ENCODE measurements around the gene TMCC3.
A peak's percentile ranks its signal among the peaks of the same experiment; 100 is the strongest.
"Not testable (repeated sequence)": the region's sequence is repeated elsewhere in the genome, so short reads cannot be mapped to it uniquely, and the experiment has no call there.

TMCC3 gene

GRCh38 chr12:94650143-94651056 lies at the start of gene TMCC3:
Gene TMCC3 (minus strand): TSS chr12:94650557. CDS start chr12:94650430, 127 bp downstream.
- DNase-seq = no peak

DNA sequence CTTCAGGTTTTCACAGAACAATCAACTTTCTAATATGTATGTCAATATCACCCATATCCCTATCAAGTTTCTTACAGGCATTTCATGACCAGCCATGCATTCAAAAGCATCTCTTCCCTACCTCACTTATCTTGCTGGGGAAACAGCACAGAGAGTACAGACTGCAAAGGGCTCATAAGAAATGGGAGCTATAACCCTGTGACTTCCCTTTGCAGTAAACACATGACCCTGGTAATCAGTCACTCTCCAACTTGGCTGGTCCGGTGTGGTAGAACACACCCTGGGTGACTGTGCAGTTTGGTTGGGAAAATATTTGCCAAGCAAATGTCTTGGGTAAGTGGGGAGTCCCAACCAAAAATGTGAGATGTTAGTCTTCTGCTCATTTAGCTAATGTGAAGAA lies 49.4 kb upstream of the TMCC3 start:
- no peak for DNase-seq

GRCh38 chr12:94698578-94698977 lies 48.2 kb upstream of the TMCC3 start:
- DNase-seq = no peak

- no peak for DNase-seq
Measured at GRCh38 chr12:94697631-94698030, 47.3 kb upstream of the TMCC3 start.

DNA sequence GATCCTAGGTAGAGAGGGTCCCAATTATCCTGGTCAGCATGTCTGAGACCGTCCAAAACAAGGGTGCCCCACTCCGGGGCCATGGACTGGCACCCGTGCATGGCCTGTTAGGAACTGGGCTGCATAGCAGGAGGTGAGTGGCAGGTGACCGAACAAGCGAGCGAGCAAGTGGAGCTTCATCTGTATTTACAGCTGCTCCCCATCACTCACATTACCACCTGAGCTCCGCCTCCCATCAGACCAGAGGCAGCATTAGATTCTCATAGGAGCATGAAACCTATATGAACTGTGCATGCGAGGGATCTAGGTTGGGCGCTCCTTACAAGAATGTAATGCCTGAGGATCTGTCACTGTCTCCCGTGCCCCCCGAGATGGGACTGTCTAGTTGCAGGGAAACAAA lies 44.4 kb upstream of the TMCC3 start:
- no peak for DNase-seq

- DNase-seq = not testable (repeated sequence)
Measured at GRCh38 chr12:94692826-94693225, 42.5 kb upstream of the TMCC3 start.

- DNase-seq = no peak
Measured at GRCh38 chr12:94690198-94690771, 39.9 kb upstream of the TMCC3 start.

DNA sequence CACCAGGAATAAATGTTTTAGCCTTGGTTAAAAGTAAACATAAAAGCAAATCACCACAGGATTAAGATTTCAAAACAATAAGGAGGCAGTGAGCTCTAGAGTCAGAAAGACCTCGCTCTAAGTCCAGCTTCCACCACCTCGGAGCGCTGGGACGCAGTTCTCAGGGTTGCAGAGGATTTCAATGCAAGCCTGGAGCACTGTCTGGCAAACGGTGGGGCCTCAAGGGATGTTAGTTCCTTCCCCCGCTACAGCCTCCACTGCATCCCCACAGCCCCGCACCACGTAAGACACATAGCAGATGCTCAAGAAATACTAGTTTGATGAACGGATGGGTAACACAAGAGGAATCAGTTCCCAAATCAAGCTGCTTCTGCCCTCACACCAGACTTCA lies 39.3 kb upstream of the TMCC3 start:
- no peak for DNase-seq

DNA sequence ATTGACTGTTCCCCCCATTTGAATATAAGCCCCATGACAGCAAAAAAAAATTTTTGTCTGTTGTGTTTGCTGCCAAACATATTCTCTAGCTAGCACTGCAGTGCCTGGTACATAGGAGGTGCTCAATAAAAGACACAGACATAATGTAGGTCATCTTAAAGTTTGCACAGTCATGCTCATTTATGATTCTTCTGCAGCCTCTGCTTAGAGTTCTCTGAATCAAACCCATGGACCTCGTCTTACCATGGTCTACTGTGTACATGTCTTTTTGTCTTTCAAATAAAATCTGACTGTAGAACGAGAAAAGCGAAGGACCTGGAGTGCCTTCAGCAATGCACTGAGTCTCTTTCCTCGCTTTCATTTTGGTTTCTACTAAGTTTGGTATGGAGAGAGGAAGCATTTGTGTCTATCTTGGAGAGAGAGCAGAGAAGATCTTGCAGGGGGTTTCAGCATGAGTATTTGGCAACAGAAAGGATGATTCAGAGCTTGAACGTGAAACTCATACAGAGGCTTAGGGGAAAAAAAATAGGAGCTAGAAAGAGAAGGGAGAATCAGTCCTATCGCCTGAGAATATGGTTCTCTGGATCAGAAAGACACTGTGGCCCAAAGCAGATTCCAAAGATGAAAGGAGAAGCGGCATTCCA lies 38.8 kb upstream of the TMCC3 start:
- DNase-seq = no peak

- no peak for DNase-seq
Measured at GRCh38 chr12:94687891-94688290, 37.5 kb upstream of the TMCC3 start.

DNA sequence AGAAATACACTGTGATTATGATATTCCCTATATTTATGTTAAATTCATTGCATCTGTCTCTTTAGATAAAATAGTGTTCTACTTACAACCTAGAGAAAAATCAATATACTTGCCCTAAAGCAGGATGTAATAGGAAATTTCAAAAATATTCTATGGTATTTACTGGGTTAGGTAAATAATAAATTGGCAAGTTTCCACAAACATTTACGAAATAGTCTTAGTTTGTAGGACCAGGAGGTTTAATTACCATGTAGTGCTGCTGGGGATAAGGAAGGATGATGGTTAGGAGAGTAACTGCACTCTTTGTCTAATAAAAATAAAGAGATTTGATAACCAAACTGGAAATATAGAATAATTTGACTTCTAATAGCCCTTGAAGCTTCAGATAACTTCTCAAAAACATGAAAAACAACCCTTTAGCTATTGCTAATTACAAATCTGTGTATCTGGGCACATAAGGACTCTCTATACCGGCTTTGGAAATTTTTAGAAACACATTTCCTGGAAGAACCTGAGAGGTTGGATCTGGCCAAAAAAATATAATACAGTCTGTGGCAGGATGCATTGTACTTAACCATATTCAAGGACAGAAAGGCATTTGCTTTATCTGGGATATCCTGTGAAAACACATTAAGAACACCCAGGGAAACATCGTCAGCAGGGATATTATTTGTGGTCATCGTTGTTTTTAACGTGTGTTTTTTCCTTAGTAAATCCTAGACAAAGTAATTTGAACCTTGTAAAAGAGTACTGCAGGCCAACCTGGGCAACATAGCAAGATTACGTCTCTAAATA lies 36.7 kb upstream of the TMCC3 start:
- no peak for DNase-seq

DNA sequence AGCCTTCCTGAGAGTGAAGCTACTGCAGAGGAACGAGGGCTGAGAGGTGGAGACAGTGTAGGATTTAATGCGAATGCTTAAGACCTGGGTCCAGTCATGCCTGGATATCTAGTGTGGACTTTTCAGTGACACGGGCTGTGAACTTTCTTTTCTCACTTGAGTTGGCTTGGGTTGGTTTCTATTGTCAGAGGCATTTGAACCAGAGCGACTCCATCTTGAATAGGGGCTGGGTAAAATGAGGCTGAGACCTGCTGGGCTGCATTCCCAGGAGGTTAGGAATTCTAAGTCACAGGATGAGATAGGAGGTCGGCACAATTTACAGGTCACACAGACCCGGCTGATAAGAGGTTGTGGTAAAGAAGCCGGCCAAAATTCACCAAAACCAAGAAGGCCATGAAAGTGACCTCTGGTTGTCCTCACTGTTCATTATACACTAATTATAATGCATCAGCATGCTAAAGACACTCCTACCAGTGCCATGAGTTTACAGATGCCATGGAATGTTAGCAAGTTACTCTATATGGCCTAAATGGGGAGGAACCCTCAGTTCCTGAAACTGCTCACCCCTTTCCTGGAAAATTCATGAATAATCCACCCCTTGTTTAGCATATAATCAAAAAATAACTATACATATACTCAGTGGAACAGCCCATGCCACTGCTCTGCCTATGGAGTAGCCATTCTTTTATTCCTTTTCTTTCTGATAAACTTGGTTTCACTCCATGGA lies 34.2 kb upstream of the TMCC3 start:
- no peak for DNase-seq

- DNase-seq = no peak
Measured at GRCh38 chr12:94679554-94680195, 29.3 kb upstream of the TMCC3 start.

- DNase-seq = no peak
Measured at GRCh38 chr12:94678849-94679248, 28.5 kb upstream of the TMCC3 start.

DNA sequence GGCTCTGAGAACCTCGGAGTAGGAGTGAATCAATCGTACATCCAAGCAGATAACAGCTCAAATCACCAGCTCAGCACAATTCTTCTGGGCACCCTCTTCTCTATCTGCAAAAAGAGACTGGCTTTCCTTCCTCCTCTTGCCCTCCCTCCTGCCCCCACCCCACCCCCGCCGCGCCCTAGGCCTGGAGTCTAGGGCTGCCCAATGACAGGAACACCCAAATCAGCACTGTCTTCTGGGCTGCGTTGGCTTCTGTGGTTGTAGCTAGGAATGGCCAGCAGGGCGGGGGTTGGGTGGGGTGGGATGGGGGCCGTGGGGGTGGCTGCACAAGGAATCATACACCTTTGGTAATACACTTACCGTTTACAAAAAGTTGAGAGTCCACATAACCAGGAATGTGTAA lies 28.0 kb upstream of the TMCC3 start:
- DNase-seq = no peak

DNA sequence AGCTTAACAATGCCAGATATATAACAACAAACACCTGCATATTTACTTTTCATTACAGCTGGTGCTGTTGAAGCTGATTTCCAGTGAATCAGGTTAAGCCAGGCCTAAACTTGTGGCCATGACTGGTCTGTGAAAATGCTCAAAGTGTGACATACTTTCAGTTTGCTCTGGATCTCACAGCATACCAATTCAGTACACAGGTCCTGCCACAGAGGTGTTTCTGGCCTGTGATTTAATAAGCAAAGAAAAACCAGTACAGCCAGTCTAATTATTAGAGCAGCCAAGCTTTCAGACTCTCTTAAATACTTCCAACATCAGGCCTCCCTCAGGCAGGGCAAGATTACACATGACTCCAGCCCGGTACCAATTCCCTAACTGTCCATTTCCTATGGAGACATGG lies 27.4 kb upstream of the TMCC3 start:
- DNase-seq = no peak

GRCh38 chr12:94676922-94677321 lies 26.6 kb upstream of the TMCC3 start:
- no peak for DNase-seq

DNA sequence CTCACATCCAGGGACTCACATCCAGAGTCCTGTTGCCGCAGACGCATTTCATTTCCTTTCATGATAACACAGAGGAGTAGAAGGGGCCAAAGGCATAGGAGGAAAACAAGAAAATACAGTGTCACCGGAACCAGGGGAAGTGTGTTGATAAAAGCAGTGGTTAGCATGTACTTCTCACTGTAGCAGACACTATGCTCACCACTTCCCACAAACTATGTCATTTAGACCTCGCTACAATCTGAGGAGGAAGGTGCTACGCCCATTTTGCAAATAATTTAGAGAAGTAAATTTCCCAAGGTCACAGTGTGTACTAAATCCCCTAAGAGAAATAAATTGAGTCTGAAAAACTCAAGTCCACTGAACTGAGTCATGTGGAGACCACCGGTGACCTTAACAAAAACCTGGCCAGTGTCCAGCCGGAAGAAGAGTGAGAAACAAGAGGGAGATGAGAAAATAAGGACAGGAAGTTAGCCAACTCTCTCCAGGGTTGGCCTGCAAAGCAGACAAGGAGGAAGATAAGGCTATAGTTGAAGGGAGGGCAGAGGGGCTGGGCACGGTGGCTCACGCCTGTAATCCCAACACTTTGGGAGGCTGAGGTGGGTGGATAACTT lies 25.8 kb upstream of the TMCC3 start:
- no peak for DNase-seq

DNA sequence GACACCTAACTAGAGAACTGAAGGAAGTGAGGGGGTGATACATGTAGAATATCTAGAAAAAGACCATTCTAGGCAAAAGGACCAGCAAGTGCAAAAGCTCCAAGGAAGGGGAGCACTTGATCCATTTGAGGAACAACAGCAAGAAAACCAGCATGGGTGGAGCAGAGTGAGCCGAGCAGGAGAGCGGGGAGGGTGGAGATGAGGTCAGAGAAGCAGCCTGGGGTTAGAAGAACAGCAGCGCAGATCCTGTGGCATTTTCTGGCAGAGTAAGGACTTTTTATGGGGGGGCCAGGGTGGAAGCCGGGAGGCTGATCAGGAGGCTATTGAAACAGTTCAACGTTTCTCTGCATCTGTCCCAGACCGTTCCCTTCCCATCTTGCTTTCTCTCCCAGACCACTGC lies 24.5 kb upstream of the TMCC3 start:
- no peak for DNase-seq

DNA sequence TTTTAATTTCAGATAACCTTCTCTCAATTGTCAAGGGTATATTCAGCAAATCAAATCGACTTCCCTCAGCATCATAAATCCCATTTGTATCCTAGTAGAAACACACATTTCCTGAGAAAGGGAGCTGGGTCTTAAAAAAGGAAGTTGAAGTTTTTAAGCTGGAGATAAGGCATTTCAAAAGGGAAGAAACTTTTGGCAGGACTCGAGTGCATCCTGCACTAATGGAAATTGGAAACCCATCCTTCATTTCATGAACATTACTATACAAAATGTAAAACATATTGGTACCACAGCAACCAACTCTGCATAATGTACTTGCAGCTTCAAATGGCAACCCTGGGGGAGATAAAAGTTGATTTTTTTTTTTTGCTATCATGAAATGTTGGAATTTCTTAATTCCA lies 23.7 kb upstream of the TMCC3 start:
- no peak for DNase-seq

DNA sequence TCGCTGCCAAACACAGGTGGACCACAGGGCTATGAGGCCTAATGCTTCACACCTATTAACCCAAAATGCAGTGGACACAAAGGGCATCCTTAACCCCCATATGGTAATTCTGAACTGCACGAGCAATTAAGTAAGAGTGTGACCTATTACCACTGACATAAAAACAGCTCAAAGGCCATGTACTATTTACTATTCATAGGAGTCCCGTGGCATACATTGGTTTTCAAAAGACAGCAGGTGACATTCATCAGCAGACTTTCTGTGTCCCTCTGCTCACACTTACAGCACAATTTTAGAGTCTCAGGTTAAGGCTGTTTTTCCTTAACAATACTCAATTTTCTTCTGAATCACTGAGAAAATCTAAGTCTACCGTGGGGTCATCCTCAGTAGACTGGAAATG lies 23.1 kb upstream of the TMCC3 start:
- DNase-seq = no peak

- DNase-seq = peak; percentile 53
Measured at GRCh38 chr12:94671917-94672316, 21.6 kb upstream of the TMCC3 start.
